NOMO-1 treated with DMSO at 0.1 percent for 48 hours (cell line): Measurements from ENCODE around the gene SLC5A5.
A peak's percentile ranks its signal among the peaks of the same experiment; 100 is the strongest.
"Not testable (repeated sequence)": the region's sequence is repeated elsewhere in the genome, so short reads cannot be mapped to it uniquely, and the experiment has no call there.

Experiments
- DNase-seq: peaks from one replicate; lab custom pipeline; 2025; ENCODE audit not compliant: unreplicated experiment; lab: John Stamatoyannopoulos, UW

Gene SLC5A5

DNA sequence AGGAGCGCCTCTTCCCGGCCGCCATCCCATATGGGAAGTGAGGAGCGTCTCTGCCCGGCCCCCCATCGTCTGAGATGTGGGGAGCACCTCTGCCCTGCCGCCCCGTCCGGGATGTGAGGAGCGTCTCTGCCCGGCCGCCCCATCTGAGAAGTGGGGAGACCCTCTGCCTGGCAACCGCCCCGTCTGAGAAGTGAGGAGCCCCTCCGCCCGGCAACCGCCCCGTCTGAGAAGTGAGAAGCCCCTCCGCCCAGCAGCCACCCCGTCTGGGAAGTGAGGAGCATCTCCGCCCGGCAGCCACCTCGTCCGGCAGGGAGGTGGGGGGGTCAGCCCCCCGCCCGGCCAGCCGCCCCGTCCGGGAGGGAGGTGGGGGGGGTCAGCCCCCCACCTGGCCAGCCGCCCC, 46.4 kb downstream of the SLC5A5 start:
- DNase-seq, result not testable (repeated sequence)

DNA sequence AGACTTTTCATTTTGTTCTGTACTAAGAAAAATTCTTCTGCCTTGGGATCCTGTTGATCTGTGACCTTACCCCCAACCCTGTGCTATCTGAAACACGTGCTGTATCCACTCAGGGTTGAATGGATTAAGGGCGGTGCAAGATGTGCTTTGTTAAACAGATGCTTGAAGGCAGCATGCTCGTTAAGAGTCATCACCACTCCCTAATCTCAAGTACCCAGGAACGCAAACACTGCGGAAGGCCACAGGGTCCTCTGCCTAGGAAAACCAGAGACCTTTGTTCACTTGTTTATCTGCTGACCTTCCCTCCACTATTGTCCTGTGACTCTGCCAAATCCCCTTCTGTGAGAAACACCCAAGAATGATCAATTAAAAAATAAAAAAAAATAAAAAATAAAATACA, 47.4 kb downstream of the SLC5A5 start:
- not testable (repeated sequence) for DNase-seq

DNA sequence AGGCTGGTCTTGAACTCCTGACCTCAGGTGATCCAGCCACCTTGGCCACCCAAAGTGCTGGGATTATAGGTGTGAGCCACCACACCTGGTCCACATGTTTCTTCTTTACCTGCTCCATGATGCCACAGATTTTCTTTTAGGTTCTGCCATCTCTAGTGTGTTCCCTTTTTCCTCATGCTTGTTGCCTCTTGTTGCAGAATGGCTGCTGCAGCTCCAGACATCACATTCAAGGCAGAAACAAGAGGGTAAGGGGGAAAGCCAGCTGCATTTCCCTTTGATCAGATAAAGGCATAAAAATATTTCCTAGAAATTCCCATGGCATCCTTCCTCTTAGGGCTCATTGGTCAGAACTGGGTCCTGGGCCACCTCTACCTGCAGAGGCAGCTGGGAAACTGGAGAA, 48.8 kb downstream of the SLC5A5 start:
- DNase-seq, result no peak

DNA sequence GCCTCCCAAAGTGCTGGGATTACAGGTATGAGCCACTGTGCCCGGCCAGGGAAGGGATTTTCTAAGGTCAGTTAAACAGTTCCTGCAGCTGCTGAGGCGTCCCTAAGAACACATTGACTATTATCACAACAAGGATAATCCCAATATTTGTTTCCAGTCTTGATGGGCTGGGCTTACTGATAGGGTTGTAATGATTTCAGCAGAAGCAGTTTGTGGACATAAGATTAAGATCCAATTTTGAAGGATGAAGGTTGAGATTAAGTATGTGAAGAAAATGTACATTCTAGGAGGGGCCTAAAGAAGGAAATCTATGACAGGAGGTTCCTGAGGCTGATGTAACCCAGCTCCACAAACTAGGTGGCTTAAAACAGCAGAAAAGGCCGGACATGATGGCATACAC, 50.4 kb downstream of the SLC5A5 start:
- DNase-seq, result no peak

DNA sequence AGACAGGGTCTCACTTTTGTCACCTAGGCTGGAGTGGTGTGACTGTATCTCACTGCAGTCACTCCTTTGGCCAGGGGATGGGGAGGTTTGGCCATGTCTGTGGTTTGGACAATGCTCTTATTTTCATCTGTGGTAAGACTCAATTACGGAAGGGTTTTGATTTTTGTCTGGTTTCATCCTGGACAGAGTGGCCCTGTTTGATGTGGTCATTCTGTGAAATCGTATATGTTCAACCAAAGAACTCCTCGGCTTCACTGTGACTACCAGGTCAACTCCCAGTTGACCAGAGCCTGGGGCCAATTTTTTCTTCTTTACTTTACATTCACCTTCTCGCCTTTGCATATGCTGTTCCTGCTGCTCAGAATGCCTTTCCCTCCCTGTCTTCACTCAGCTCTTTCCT, 54.3 kb downstream of the SLC5A5 start:
- no peak for DNase-seq

DNA sequence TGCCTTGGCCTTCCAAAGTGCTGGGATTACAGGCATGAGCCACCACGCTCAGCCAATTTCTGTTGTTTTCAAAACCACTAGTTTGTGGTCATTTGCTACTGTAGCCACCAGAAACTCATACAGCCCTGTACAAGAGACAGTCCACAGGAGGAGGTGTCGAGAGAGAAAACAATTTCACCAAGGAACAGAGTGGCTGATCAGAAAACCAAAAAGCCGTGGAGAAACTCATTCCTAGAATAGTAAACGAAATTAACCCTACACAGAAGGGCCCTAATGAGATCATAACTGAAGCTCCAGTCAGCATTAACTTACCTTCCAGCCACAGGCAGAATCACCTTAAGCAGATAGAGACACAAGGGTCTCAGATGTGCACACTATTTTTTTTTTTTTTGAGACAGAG, 57.3 kb downstream of the SLC5A5 start:
- no peak for DNase-seq

DNA sequence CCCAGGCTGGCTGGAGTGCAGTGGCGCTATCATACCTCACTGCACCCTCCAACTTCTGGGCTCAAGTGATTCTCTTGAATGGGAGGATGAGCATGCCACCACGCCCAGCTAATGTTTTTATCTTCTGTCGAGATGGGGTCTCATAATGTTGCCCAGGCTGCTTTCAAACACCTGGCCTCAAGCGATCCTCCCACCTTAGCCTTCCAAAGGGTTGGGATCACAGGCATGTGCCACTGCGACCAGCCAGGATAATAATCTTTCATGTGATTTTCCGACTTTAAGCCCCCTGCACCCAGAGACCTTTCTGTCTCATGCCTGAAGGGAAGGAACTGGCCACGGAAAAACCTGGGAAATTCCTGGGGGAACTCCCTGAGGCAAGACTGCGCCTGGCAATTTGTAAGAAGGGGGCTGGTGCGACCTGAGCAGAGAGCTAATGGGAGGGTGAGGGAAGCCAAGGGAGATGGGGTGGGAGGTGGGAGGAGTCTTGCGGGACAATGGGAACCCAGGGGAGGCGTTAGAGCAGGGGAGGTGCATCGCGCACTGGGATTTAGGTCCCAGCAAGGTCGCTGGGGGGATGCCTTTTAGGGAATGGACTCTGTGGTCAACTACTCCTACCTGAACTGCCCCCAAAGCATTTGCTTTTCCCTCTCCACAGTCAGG, 59.9 kb downstream of the SLC5A5 start:
- no peak for DNase-seq

DNA sequence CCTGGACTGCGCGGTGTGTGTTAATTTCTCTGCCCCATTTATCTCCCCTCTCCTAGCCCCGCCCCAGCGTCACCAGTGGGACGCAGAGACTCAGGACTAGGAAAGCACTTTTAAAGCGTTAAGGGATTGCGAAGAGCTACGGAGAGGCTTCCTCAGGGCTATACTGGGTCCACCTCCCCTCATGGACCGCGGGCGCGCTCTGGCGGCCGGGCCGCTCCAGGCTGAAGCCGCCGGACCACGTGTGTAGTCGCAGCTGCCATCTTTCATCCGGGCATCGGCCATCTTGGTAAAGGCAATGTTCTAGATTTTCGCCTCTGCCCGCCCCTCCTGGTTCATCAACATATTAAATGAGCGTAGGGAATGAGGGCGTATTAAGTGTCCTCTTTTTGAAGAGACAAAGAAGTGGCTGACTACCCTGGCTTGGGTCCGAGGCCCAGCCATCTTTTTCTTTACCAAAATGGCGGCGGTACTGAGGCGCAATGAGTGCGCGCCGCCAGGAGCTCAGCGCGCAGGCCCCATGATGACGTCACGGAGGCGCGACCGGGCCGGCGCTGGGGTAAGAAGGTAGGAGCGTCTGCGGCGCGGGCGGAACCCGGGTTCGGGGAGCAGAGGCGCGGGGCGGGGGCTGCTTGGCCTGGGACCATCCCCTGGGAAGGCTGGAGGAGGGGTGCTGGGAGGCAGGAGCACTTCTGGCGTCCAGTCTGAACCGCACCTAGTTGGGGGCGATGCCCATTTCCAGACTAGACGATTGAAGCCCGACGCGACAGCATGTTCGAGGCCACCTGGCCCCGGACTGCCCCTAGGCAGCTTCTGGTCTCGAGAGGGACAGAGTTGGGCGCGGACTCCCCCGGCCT, 61.0 kb downstream of the SLC5A5 start, which contains the start of gene CCDC124:
Gene CCDC124 (plus strand): TSS at position 531 of the 854 bp plus-strand sequence. CDS start 3,406 bp downstream, outside the sequence.
- DNase-seq, result peak; percentile 92

DNA sequence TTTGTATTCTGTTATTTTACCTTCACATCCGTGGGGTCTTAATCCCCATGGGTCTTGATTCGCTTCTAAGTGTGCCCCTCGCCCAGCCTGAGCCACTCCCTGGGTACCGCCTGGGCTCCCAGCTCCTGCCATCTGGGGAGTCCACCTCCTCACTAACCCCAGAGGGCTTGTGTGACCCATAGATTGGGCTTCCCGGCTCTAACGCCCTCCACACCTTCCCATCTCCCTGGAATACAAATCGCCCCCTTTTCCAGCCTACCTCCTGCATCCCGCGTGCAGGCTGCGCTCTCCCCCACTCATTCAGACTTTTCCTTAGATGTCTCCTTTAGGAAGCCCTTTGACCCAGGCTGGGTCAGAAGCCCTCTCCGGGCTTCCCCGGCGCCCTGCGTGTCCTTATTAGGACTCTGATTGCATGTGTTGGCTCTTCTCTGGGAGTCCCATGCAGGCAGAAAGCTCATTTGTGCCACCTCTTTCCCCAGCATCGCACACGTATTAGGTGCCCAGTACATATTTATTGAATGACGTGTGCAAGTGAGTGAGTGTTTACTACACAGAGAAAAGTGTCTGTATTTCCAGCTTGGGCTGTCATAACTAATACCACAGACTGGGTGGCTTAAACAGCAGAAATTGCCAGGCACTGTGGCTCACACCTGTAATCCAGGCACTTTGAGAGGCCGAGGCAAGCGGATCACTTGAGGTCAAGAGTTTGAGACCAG, 61.8 kb downstream of the SLC5A5 start:
- DNase-seq, result no peak

DNA sequence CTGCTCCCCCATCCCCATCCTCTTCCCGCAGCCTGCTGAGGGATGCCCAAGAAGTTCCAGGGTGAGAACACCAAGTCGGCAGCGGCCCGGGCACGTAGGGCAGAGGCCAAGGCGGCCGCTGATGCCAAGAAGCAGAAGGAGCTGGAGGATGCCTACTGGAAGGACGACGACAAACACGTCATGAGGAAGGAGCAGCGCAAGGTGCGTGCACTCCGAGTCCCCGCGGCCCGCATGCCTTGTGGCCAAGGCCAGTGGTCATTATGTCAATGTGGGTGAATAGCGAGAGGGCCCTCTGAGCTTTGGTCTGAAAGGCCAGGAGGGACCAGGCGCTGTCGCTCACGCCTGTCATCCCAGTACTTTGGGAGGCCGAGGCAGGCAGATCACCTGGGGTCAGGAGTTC, 64.6 kb downstream of the SLC5A5 start:
- no peak for DNase-seq

DNA sequence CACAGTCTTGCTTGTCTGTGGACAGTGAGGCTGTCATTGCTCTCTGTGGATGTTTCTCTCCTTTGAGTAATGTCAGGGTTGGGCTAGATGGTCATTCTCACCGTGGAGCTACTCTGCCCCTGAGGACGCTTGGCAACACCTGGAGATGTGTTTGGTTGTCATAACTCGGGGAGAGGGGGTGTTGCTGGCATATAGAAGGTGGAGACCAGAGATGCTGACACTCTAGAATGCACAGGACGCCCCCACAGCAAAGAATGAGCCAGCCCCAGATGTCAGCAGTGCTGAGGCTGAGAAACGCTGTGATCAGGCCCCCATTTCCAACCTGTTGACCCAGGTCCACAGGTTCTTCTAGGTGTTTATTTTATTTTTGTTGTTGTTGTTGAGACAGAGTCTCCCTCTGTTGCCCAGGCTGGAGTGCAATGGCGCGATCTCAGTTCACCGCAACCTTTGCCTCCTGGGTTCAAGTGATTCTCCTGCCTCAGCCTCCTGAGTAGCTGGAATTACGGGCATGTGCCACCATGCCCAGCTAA, 65.7 kb downstream of the SLC5A5 start:
- DNase-seq, result no peak

DNA sequence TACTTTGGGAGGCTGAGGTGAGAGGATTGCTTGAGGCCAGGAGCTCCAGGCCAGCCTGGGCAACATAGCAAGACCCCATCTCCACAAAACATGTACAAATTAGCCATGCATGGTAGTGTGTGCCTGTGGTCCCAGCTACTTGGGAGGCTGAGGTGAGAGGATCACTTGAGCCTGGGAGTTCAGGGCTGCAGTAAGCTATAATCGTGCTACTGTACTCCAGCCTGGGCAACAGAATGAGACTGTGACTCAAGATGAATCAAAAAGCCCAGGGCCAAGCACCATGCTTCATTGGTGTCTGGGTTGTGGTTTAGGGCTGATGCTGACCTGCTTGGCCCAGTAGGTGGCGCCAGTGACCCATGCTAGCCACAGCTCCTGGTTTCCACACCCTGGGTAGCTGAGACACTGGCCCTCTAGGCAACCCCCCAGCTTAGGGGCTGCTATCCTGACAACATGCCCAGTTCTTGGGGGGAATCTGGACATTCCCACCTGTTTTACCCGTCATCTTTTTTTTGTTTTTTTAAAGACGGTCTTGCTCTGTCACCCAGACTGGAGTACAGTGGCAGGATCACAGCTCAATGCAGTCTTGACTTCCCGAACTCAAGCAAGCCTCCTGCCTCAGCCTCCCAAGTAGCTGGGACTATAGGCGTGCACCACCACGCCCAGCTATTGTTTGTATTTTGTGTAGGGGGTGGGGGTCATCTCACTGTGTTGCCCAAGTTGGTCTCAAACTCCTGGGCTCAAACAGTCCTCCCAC, 66.5 kb downstream of the SLC5A5 start:
- DNase-seq, result peak; percentile 63

DNA sequence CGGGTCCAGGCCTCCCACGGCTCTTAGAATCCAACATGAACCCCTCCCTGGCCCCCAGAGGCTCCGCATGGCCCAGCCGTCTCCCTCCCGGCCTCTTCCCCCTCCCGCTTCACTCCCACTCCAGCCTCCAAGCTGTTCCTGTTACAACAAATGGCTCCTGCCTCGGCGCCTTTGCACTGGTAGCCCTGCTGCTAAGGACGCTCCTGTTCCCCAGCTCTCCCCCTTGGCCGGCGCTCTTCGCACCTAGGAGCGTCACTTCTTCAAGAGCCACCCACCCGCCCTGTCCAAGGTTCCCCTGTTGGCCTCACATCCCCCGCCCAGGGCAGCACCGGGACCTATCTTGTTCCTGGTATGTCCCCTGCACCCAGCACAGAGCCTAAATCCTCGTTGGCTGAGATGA, 70.4 kb downstream of the SLC5A5 start:
- no peak for DNase-seq

DNA sequence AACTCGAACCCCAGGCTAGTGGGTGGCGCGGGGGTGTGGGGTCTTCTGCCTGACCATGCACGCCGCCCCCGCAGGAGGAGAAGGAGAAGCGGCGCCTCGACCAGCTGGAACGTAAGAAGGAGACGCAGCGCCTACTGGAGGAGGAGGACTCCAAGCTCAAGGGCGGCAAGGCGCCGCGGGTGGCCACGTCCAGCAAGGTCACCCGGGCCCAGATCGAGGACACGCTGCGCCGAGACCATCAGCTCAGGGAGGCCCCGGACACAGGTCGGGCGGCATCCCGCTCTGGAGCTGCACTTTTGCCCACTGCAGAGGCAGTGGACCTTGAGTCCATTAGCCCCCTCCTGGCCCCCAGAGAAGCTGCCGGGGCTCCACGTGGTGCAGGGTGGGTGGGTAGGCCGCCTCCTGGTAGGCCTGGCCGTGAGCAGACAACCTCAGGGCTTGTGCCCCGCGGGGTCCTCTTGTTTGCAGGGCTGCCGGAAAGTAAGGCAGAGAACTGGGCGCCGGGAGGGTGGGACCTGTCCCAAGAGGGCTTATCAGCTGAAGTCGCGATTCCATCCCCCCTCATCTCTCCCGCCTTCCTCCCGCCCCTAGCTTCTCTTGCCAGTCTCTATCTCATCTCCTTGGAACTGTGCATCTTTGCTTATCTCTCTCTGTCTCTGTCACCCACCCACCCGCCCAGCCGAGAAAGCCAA, 71.0 kb downstream of the SLC5A5 start:
- DNase-seq, result no peak

DNA sequence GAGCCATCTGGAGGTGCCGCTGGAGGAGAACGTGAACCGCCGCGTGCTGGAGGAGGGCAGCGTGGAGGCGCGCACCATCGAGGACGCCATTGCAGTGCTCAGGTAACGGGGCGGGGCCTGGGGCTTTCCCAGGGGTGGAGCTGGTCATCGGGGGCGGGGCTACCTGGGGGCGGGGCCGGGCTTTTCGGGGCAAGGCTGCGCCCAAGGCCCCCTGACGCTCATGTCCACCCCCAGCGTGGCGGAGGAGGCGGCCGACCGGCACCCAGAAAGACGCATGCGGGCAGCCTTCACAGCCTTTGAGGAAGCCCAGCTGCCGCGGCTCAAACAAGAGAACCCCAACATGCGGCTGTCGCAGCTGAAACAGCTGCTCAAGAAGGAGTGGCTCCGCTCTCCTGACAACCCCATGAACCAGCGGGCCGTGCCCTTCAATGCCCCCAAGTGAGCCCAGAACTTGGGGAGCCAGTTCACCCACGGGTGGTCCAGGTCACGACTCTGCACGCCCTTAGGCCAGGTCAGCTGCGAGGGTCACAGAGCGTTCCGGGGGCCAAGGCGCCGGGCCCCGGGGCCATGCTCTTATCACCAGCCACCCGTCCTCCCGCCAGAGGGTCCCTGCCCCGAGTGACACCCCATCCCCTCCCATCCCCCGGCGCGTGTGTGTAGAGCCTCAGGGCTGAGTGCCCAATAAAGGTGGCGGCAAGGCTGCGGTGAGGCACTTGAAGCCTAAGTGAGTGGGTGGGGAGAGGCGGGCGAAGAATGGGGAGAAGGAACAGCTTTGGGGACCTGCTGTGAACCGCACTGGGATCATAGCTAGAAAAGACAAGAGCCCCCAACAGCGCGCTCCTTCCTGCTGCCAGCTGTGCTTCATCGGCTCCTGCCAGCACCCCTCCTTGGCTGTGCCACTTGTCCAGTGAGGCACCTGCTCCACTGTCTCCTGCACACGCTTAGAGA, 71.8 kb downstream of the SLC5A5 start:
- no peak for DNase-seq

DNA sequence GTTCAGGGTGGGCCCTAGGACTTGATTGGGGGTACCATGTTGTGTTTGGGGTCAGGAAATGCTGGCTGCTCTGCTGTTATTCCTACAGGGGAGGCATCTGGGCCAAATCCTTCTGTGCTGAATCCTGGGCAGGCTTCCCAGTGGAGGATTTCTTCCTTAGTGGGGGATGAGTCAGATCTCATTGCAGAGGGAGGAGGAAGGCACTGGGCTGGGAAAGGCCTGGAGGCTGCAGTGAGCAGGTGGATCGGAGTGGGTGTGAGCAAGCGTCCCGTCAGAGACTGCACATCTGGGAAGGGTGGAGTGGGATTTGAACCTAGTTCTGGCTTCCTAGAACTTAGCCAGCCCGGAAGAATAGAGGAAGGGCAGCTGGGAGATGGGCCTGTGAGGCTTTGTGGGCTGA, 72.6 kb downstream of the SLC5A5 start:
- DNase-seq, result no peak
